Lower leg skin (tissue), 4 donors: ENCODE data around the gene NAPSA. TPM values are rescaled to one million over a fixed set of nuclear protein-coding genes. Genes with fewer than 3 reads are reported as not detected.
A peak's percentile ranks its signal among the peaks of the same experiment; 100 is the strongest.

Experiments
- DNase-seq, 2 donors: peaks; one replicate each; pipeline ENCODE4 v3.0.0-alpha.2; 2019; ENCODE audit warnings: low spot score in 2 of 2
- H3K4me3 ChIP-seq: fragments of 200-600 bp; sonication (generic); 2 replicates; pipeline ENCODE4 v1.5.1; 2017; ENCODE audit warnings: mild to moderate bottlenecking, low read depth; ENCODE audit not compliant: poor library complexity, severe bottlenecking
- CTCF ChIP-seq, 3 donors: fragments of 450-650 bp; IDR thresholded peaks; one replicate each; pipeline ENCODE4 v1.5.1; 2016; ENCODE audit warnings: antibody characterized with exemption in 3 of 3, mild to moderate bottlenecking in 3 of 3, moderate library complexity in 2 of 3
- POLR2A ChIP-seq, 2 donors: fragments of 450-650 bp; IDR thresholded peaks; one replicate each; pipeline ENCODE4 v1.6.1; 2016 to 2017; ENCODE audit warnings: antibody characterized with exemption in 2 of 2, mild to moderate bottlenecking in 1 of 2, moderate library complexity in 1 of 2
- WGBS, 2 donors: methylation state at CpG; one replicate each; pipeline ENCODE4 v1.1.5; 2018; 5-methylcytosine and 5-hydroxymethylcytosine counted together
- intact Hi-C: fragments of 100-400 bp; cut with DNase I; formaldehyde crosslinking; loops from one replicate; pipeline ENCODE4 v1.15.0; 2023; ENCODE audit warnings: low total_unique reads
- total RNA-seq, 4 donors: library from RNA; depleted of rRNA; stranded (reverse); fragments of >200 nt; gene quantifications; one replicate each; pipeline ENCODE4 v1.1.0, GENCODE V29; 2016

Gene NAPSA
- total RNA-seq, 4 donors from 2014 or later: 0.51 to 5.9 (median 2.6) TPM

DNA sequence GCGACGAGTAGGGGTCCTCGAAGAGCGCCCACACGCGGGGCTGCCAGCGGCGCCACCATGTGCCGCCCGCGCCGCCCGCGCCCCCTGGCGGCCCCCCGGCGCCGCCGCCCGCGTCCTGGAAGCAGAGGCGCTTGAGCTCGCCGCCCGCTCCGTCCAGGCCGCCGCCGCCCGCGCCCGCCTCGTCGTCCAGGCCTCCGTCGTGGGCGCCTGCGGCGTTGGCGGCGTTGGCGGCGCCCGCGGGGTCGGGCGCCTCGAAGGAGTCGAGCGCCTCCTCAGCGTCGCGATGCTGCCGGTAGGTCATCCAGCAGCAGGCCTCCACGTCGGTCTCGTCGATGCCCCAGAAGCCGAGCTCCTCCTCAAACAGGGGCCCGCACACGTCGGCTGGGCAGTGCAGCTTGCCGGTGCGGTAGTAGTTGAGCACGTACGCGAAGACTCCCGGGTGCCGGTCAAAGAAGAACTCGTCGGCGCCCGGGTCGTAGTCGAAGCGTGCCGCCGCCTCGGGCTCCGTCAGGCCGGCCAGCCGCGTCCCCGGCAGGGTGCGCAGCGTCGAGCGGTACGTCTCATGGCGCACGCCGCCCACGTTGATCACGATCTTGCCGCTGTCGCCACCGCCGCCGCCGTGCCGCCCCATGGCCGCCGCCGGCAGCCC lies 37.1 kb downstream of the NAPSA start:
- WGBS, 2 donors: 0 to 3% methylated on average over 29 to 45 of the region's 104 CpGs
- TF ChIP-seq POLR2A (IDR thresholded peaks at IDR 0.05): no peak
- TF ChIP-seq CTCF (IDR thresholded peaks at IDR 0.05): no peak
- H3K4me3 ChIP-seq: no peak overlapping the region
- intact Hi-C loops: no loop called here
- no peak for DNase-seq

DNA sequence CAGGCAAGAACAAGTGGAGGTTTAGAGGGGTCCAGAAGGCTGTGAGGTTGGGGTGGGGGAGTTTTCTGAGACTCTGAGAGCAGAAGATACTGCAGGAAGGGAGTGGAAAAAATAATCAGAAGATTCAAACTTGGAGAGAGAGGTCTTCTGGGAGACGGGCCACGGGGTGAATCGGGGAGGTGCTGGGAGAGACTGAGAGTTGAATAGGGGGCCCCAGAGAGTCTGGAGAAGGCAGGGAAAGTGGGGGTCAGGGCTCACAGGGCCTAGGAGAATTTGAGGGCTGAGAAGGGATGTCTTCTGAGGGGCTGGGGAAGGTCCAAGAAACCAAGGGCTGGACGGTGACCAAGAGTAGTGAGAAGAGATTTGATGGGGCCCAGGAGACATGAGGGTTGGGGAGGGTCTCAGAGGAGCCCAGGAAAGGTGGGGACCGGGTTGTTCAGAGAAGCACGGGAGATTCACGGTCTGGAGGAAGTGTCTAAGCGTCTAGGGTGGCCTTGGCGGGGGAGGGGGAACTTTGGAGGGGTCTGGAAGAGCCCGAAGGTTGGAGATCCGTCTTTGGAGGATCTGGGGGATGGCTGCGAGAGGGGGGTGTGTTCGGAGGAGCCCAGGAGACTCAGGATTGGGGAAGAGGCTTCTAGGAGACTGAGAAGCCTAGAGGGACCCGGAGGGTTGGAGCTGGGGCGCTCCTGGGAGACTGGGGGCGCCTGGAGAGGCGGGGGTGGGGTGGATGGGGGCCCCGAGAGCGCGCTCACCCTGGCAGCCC lies 37.8 kb downstream of the NAPSA start:
- no peak for DNase-seq
- H3K4me3 ChIP-seq: no peak overlapping the region
- intact Hi-C loops: no loop called here
- TF ChIP-seq POLR2A (IDR thresholded peaks at IDR 0.05) (no peak), CTCF (IDR thresholded peaks at IDR 0.05) (no peak)
- WGBS, 2 donors: 22% methylated on average over 14 to 19 of the region's 20 CpGs

DNA sequence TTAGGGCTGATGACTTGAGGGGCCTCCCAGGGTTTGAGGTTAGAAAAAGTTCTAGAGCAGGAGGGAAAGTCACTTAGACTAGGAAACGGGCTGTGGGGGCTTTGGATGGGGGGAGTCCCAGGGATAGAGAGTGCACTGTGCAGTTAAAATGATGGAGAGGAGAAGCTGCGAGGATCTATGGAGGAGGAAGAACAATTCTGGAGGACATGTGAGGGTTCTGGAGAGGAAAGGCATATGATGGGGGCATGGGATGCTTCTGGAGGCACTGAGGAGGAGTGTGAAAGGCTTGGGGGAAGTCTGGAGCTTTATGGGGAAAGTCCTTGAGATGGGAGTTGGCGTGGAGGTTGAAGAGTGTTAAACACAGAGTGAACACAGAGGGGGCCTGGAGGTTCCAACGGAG lies 38.4 kb downstream of the NAPSA start:
- no peak for TF ChIP-seq CTCF (IDR thresholded peaks at IDR 0.05)
- no peak for TF ChIP-seq POLR2A (IDR thresholded peaks at IDR 0.05)
- intact Hi-C loops: no loop called here
- 49 to 53% methylated on average over 3 to 4 of the region's 4 CpGs for WGBS, 2 donors
- DNase-seq: no peak
- H3K4me3 ChIP-seq: no peak overlapping the region

DNA sequence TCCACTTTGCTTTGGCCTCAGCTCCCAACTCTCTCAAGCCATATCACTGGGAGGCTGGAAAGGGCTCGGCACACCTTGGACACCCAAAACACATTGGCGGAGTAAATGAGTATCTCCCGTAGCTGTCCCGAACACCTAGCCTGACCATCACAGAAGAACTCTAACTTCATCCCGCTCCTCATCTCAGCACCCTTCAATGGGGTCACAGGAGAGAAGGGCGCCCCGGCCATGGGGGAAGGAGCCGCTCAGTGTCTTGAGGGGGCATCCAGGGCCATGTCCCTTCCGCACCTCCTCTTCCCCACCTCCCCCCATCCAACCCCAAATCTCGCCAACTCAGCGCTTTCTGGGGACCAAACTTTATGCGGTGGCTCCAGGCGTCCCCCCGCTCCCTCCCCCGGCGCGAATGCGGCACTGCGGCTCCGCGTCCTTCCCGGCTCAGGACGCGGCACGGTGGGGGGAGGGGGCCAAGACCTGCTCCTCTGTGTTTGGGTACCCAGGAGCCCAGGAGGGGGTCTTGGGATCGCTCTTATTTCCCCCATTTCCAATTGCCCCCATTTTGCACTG lies 39.3 kb downstream of the NAPSA start:
- no peak for DNase-seq
- no peak for TF ChIP-seq POLR2A (IDR thresholded peaks at IDR 0.05)
- TF ChIP-seq CTCF (IDR thresholded peaks at IDR 0.05): no peak
- H3K4me3 ChIP-seq: no peak overlapping the region
- 7% methylated on average over 26 of the region's 26 CpGs for whole genome bisulfite sequencing, 2 donors
- intact Hi-C loops: no loop called here

DNA sequence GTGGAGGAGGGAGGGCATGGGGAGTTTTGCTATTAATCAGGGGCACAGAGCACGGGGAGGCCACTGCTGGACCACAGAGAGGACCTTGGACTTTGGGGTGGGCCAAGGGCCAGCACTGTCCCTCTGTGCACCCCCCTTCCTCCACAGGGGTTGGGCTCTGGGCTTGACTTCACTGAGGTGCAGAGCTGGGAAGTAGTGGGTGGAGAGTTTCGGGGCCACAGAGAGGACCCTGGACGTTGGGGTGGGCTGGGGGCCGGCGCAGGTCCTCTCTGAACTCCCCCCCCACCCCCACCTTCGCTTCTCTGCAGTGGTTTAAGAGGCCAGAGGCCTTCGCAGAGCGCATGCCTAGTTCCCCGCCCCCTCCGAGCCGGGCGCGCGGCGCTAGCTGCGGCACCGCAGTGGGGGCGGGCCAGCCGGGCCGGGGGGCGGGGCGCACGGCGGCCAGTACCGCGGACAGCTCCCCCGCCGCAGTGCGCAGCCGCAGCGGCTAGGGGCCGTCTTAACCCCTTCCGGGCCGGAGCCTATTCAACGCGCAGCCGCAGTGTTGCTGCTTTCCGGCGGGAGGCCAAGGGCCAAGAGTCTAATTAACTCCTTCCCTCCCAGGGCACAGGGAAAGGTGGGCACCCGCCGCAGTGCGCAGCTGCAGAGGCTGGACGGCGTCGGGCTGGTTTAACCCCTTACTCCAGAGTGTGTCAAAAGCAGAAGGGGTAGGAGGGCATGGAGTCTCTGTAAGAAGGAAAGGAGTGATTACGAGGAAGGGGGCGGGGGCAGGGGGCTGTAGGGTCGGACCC lies 39.9 kb downstream of the NAPSA start:
- intact Hi-C loops: no loop called here
- WGBS, 2 donors: 5 to 6% methylated on average over 16 of the region's 48 CpGs
- TF ChIP-seq CTCF (IDR thresholded peaks at IDR 0.05) (no peak), POLR2A (IDR thresholded peaks at IDR 0.05) (no peak)
- peak in 1 of 2 donors; percentile 20 for DNase-seq
- no peak overlapping the region for H3K4me3 ChIP-seq
